Panc1 (cell line): ENCODE results near the gene KCNC1. TPM values are rescaled to one million over a fixed set of nuclear protein-coding genes. Genes with fewer than 3 reads are reported as not detected.
A peak's percentile ranks its signal among the peaks of the same experiment; 100 is the strongest.

Experiments
- ATAC-seq: fragments of 200-7000 bp; cut with Tn5 transposase; 2 replicates; pipeline ENCODE4 v1.9.1; 2020; ENCODE audit warnings: mild to moderate bottlenecking, moderate library complexity
- Bru-seq: library from RNA; stranded (reverse); fragments of 400-500 nt; gene quantifications from one replicate; lab custom pipeline; 2021; lab: Mats Ljungman, UMichigan
- BruChase-seq, 2 experiments: library from RNA; stranded (reverse); fragments of 400-500 nt; gene quantifications; one replicate each; lab custom pipeline; 2021; lab: Mats Ljungman, UMichigan
- BruUV-seq: library from RNA; stranded (reverse); fragments of 400-500 nt; replicated peaks from 2 replicates; lab custom pipeline; 2021; lab: Mats Ljungman, UMichigan
- CTCF ChIA-PET: fragments of 300-600 bp; sonication (Branson Sonifier 250); formaldehyde crosslinking; loops from one replicate; lab custom pipeline; 2022; ENCODE audit warnings: antibody characterized with exemption; lab: Charles Lee
- POLR2A ChIA-PET: fragments of 300-600 bp; sonication (Branson Sonifier 250); formaldehyde crosslinking; loops from one replicate; lab custom pipeline; 2022; ENCODE audit warnings: antibody characterized with exemption; lab: Charles Lee
- DNase-seq: peaks from one replicate; pipeline ENCODE4 v3.0.0-alpha.2; 2010; ENCODE audit warnings: low read depth, low spot score
- H3K27ac ChIP-seq: 2 replicates; pipeline ENCODE4 v1.5.1; 2011; ENCODE audit warnings: mild to moderate bottlenecking, low read length, inconsistent platforms
- H3K27me3 ChIP-seq: fragments of 200-500 bp; sonication (Bioruptor generic); 2 replicates; pipeline ENCODE4 v1.6.0; 2014; ENCODE audit warnings: low read length, inconsistent platforms; ENCODE audit not compliant: control insufficient read depth, insufficient read depth
- H3K36me3 ChIP-seq: fragments of 200-500 bp; sonication (Bioruptor generic); 2 replicates; pipeline ENCODE4 v1.5.1; 2014; ENCODE audit warnings: inconsistent platforms, mild to moderate bottlenecking, low read length, moderate library complexity; ENCODE audit not compliant: control insufficient read depth, insufficient read depth
- H3K4me1 ChIP-seq: 2 replicates; pipeline ENCODE4 v1.5.1; 2011; ENCODE audit warnings: inconsistent platforms, mild to moderate bottlenecking, low read length, moderate library complexity; ENCODE audit not compliant: control insufficient read depth, insufficient read depth
- H3K4me3 ChIP-seq, 2 experiments: 2 replicates each; pipeline ENCODE4 v1.5.1; 2011 to 2012; ENCODE audit warnings: low read depth in 2 of 2, low read length in 2 of 2, mild to moderate bottlenecking in 2 of 2, inconsistent platforms in 1 of 2, moderate library complexity in 1 of 2
- H3K9me3 ChIP-seq: fragments of 200-500 bp; sonication (Bioruptor generic); 2 replicates; pipeline ENCODE4 v1.5.1; 2014; ENCODE audit warnings: low read depth, mild to moderate bottlenecking, inconsistent platforms, low read length, moderate library complexity; ENCODE audit not compliant: control insufficient read depth, insufficient read depth
- CTCF ChIP-seq: fragments of 450-650 bp; IDR thresholded peaks from 2 replicates; pipeline ENCODE4 v1.5.1; 2017; ENCODE audit warnings: mild to moderate bottlenecking
- POLR2AphosphoS5 ChIP-seq: IDR thresholded peaks from 2 replicates; pipeline ENCODE4 v1.6.1; 2012; ENCODE audit warnings: mild to moderate bottlenecking, low read depth, low read length, moderate library complexity
- REST ChIP-seq, 2 experiments: IDR thresholded peaks; 2 replicates each; pipeline ENCODE4 v1.6.1; 2011 to 2012; ENCODE audit warnings: low read depth in 2 of 2, control low read depth in 1 of 2, low read length in 1 of 2, mild to moderate bottlenecking in 1 of 2, moderate library complexity in 1 of 2; ENCODE audit not compliant: insufficient read depth in 1 of 2
- SIN3A ChIP-seq: IDR thresholded peaks from 2 replicates; pipeline ENCODE4 v1.6.1; 2012; ENCODE audit warnings: low read depth, mild to moderate bottlenecking, low read length, moderate library complexity, borderline replicate concordance; ENCODE audit not compliant: insufficient read depth
- TCF7L2 ChIP-seq: IDR thresholded peaks from 2 replicates; pipeline ENCODE4 v1.6.1; 2011; ENCODE audit warnings: mild to moderate bottlenecking, low read depth, low read length, inconsistent platforms
- in situ Hi-C: cut with HindIII; loops from 2 replicates; pipeline ENCODE4 v1.10.0; 2016; ENCODE audit warnings: low sequenced_read_pairs, low pct_unique_long_range_greater_than_20kb
- intact Hi-C: fragments of 100-400 bp; cut with micrococcal nuclease; formaldehyde crosslinking; loops from one replicate; pipeline ENCODE4 v1.10.0; 2022; ENCODE audit not compliant: unreplicated experiment
- long read RNA-seq: library from polyadenylated mRNA; unstranded; transcript quantifications from one replicate; pipeline ENCODE4 v2.0.0, GENCODE V29; 2021; ENCODE audit not compliant: unreplicated experiment
- polyA plus RNA-seq: library from polyadenylated mRNA; unstranded; fragments of >200 nt; gene quantifications from one replicate; pipeline ENCODE4 v1.2.1, GENCODE V29; 2012; ENCODE audit warnings: missing spikeins; ENCODE audit not compliant: insufficient read length
- total RNA-seq: library from RNA; stranded (reverse); gene quantifications from one replicate; pipeline ENCODE4 v1.2.1, GENCODE V29; 2021; ENCODE audit not compliant: unreplicated experiment

KCNC1 gene
- total RNA-seq (0.95 TPM), Bru-seq, nascent RNA (percentile 28 among the genes with signal in this experiment), BruChase-seq, experiment 1, labeled RNA remaining after a 2-hour chase (percentile 32 among the genes with signal in this experiment), BruChase-seq, experiment 2, labeled RNA remaining after a 6-hour chase (percentile 27 among the genes with signal in this experiment)
- 3.0 TPM for polyA plus RNA-seq
- long read RNA-seq, partial matches to known transcripts, result 0 of 4 reads
- long read RNA-seq, other reads (novel, unspliced or antisense), result 4 of 4 reads

- peak; percentile 76 for ATAC-seq
- no peaks in the 10 kb centered on the region for H3K27me3 ChIP-seq
- POLR2A ChIA-PET, result interaction anchor here (0.7 kb wide), 1 partner anchor 153 kb away, joined by 4 read pairs; no protein-coding TSS in a partner anchor
- CTCF ChIA-PET, result interaction anchor here (0.6 to 5.1 kb wide), 3 partner anchors 76 to 288 kb away, joined by 3 to 59 read pairs (median 5); no protein-coding TSS in a partner anchor
- H3K9me3 ChIP-seq, result no peaks in the 10 kb centered on the region
- in situ Hi-C loops (no loop called here), intact Hi-C loops (loop anchor here (5.0 kb wide), 1 partner anchor 52 kb away; no protein-coding TSS in a partner anchor)
- H3K4me3 ChIP-seq, result peak within 1 kb of the TSS; percentile 40 to 51
- TF ChIP-seq REST (IDR thresholded peaks at IDR 0.05; ENCODE audit: insufficient read depth in 1 of 2, low read depth in 2 of 2, low read length in 1 of 2), result no peak
- BruUV-seq, result no TSS peak
- no peaks in the 10 kb centered on the region for H3K36me3 ChIP-seq
- 0 out of 2 replicates have a peak, but pooled peaks cover 2% of the 10 kb centered on the region for H3K4me1 ChIP-seq
- no peak for DNase-seq
- no peak within 1 kb of the TSS for H3K27ac ChIP-seq
Observed at GRCh38 chr11:17734418-17734911, at the start of gene KCNC1. Gene KCNC1 (plus strand): TSS chr11:17734781. CDS start chr11:17736003, 1,222 bp downstream.

GRCh38 chr11:17686231-17686980 lies 48.2 kb upstream of the KCNC1 start:
- no TSS peak for BruUV-seq
- H3K36me3 ChIP-seq, result no peaks in the 10 kb centered on the region
- H3K4me1 ChIP-seq, result peaks cover 10% of the 10 kb centered on the region
- ATAC-seq (no peak), DNase-seq (no peak)
- no peak overlapping the region for H3K4me3 ChIP-seq
- no peak for TF ChIP-seq POLR2AphosphoS5
- TF ChIP-seq CTCF, result no peak
- no peak for TF ChIP-seq TCF7L2
- no peak for TF ChIP-seq REST (IDR thresholded peaks at IDR 0.05; ENCODE audit: insufficient read depth in 1 of 2, low read depth in 2 of 2, low read length in 1 of 2)
- no peak for TF ChIP-seq SIN3A
- in situ Hi-C loops (no loop called here), intact Hi-C loops (no loop called here)
- CTCF ChIA-PET, result interaction anchor here (0.7 kb wide), 1 partner anchor 180 kb away, joined by 3 read pairs; no protein-coding TSS in a partner anchor
- POLR2A ChIA-PET, result no interaction called here
- H3K27ac ChIP-seq, result no peak overlapping the region
- H3K27me3 ChIP-seq, result 0 out of 2 replicates have a peak, but pooled peaks cover 5% of the 10 kb centered on the region
- no peaks in the 10 kb centered on the region for H3K9me3 ChIP-seq
